ENCODE measurements around the gene POLE2. TPM values are rescaled to one million over a fixed set of nuclear protein-coding genes. Genes with fewer than 3 reads are reported as not detected.

Gene POLE2
- total and polyA plus RNA-seq, 2 of the 13 experiments (the other 11 are each of a cell fraction or from before 2014, with no cell fraction given): 16.6 to 37.0 TPM

DNA sequence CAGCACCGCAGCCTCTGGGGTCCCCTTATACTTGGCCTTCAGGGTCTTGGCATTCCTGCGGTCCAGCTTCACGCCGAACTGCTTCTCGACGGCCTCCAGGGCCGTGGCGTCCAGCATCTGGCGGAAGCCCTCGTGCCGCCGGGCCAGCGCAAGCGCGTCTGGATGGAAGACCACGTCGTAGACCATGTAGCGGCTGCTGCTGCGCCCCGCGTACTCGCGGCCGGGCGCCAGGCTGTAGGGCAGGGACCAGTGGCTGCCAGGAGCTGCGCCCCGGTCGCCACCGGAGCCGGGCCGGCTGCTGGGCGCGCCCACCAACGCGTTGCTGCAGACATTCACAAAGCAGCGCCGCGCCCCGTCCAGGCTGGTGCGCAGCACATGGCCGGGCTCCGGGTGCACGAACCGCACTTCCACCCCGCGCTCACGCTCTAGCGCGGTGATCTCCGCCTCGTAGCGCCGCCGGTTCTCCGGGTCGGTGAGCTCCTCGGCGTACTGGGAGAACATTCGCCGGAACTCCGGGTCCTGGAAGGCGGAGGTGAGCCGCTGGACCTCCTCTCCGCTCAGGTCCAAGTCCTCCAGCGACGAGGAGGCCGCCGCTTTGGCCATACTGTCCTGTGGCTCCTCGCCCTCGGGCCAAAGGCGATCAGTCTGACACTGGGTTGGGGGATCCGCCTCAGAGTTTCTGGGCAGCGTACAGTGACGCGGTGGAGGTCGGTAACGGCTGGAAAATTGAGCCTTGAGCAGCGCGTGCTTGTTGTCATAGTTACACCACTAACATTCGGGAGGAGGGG lies 53.3 kb downstream of the POLE2 start, which contains the start of gene DNAAF2 (continued):
- TF ChIP-seq KDM2A (CRISPR knock-in tag; IDR thresholded peaks at IDR 0.05; ENCODE audit: borderline replicate concordance, low read depth): peak; percentile 48
- TF ChIP-seq, protein P1, sequence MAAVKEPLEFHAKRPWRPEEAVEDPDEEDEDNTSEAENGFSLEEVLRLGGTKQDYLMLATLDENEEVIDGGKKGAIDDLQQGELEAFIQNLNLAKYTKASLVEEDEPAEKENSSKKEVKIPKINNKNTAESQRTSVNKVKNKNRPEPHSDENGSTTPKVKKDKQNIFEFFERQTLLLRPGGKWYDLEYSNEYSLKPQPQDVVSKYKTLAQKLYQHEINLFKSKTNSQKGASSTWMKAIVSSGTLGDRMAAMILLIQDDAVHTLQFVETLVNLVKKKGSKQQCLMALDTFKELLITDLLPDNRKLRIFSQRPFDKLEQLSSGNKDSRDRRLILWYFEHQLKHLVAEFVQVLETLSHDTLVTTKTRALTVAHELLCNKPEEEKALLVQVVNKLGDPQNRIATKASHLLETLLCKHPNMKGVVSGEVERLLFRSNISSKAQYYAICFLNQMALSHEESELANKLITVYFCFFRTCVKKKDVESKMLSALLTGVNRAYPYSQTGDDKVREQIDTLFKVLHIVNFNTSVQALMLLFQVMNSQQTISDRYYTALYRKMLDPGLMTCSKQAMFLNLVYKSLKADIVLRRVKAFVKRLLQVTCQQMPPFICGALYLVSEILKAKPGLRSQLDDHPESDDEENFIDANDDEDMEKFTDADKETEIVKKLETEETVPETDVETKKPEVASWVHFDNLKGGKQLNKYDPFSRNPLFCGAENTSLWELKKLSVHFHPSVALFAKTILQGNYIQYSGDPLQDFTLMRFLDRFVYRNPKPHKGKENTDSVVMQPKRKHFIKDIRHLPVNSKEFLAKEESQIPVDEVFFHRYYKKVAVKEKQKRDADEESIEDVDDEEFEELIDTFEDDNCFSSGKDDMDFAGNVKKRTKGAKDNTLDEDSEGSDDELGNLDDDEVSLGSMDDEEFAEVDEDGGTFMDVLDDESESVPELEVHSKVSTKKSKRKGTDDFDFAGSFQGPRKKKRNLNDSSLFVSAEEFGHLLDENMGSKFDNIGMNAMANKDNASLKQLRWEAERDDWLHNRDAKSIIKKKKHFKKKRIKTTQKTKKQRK (IDR thresholded peaks at IDR 0.05; ENCODE audit: low read length): no peak
- TF ChIP-seq MEIS2 (CRISPR knock-in tag; IDR thresholded peaks at IDR 0.05): peak; percentile 62; the same call in 1 of the 2 replicates
- TF ChIP-seq RELA (CRISPR knock-in tag; IDR thresholded peaks at IDR 0.05): no peak
- 0 out of 2 replicates have a peak, but pooled peaks have one; percentile 7 for TF ChIP-seq ZNF441 (CRISPR knock-in tag; IDR thresholded peaks at IDR 0.05; ENCODE audit: borderline replicate concordance)
- TF ChIP-seq BORCS8-MEF2B (CRISPR knock-in tag; IDR thresholded peaks at IDR 0.05): 0 out of 2 replicates have a peak, but pooled peaks have one; percentile 21
- TF ChIP-seq ZKSCAN1 (IDR thresholded peaks at IDR 0.05; ENCODE audit: low read length): no peak
- TF ChIP-seq TP53 (CRISPR knock-in tag; conservative IDR thresholded peaks at IDR 0.05): 0 out of 2 replicates have a peak, but pooled peaks have one; percentile 9
- TF ChIP-seq ISL2 (CRISPR knock-in tag; IDR thresholded peaks at IDR 0.05): peak; percentile 4; the same call in 1 of the 2 replicates
- TF ChIP-seq, protein P2, sequence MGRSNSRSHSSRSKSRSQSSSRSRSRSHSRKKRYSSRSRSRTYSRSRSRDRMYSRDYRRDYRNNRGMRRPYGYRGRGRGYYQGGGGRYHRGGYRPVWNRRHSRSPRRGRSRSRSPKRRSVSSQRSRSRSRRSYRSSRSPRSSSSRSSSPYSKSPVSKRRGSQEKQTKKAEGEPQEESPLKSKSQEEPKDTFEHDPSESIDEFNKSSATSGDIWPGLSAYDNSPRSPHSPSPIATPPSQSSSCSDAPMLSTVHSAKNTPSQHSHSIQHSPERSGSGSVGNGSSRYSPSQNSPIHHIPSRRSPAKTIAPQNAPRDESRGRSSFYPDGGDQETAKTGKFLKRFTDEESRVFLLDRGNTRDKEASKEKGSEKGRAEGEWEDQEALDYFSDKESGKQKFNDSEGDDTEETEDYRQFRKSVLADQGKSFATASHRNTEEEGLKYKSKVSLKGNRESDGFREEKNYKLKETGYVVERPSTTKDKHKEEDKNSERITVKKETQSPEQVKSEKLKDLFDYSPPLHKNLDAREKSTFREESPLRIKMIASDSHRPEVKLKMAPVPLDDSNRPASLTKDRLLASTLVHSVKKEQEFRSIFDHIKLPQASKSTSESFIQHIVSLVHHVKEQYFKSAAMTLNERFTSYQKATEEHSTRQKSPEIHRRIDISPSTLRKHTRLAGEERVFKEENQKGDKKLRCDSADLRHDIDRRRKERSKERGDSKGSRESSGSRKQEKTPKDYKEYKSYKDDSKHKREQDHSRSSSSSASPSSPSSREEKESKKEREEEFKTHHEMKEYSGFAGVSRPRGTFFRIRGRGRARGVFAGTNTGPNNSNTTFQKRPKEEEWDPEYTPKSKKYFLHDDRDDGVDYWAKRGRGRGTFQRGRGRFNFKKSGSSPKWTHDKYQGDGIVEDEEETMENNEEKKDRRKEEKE (IDR thresholded peaks at IDR 0.05): no peak
- TF ChIP-seq ZNF781 (CRISPR knock-in tag; IDR thresholded peaks at IDR 0.05; ENCODE audit: borderline replicate concordance, not compliant biosample characterization): no peak
- TF ChIP-seq TARDBP (CRISPR knock-in tag; IDR thresholded peaks at IDR 0.05): 0 out of 2 replicates have a peak, but pooled peaks have one; percentile 14
- TF ChIP-seq ZNF788 (CRISPR knock-in tag; IDR thresholded peaks at IDR 0.05; ENCODE audit: borderline replicate concordance): 0 out of 2 replicates have a peak, but pooled peaks have one; percentile 43
- TF ChIP-seq TAF1 (CRISPR knock-in tag; IDR thresholded peaks at IDR 0.05): peak; percentile 4; the same call in 1 of the 2 replicates
- TF ChIP-seq MYC (CRISPR knock-in tag; IDR thresholded peaks at IDR 0.05; ENCODE audit: borderline replicate concordance): peak; percentile 78
- TF ChIP-seq, protein P3, sequence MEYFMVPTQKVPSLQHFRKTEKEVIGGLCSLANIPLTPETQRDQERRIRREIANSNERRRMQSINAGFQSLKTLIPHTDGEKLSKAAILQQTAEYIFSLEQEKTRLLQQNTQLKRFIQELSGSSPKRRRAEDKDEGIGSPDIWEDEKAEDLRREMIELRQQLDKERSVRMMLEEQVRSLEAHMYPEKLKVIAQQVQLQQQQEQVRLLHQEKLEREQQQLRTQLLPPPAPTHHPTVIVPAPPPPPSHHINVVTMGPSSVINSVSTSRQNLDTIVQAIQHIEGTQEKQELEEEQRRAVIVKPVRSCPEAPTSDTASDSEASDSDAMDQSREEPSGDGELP (IDR thresholded peaks at IDR 0.05; ENCODE audit: borderline replicate concordance, low read depth): 0 out of 2 replicates have a peak, but pooled peaks have one; percentile 1
- no peak for TF ChIP-seq NFATC3 (CRISPR knock-in tag; IDR thresholded peaks at IDR 0.05)
- TF ChIP-seq, protein P4, sequence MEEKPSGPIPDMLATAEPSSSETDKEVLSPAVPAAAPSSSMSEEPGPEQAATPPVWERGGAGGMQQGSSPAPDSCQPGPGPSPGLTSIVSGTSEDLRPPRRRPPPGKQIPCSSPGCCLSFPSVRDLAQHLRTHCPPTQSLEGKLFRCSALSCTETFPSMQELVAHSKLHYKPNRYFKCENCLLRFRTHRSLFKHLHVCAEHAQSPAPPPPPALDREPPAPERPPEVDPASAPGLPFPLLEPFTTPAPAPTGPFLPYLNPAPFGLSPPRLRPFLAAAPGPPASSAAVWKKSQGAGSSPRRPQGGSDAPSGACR (CRISPR knock-in tag; IDR thresholded peaks at IDR 0.05): peak; percentile 47; the same call in 1 of the 2 replicates
